Heart left ventricle (tissue), 13 donors: ENCODE results near the gene COL23A1.

Source experiments
- POLR2A ChIP-seq, 2 donors: fragments of 450-650 bp; IDR thresholded peaks; one replicate each; pipeline ENCODE4 v1.6.1; 2017; ENCODE audit warnings: antibody characterized with exemption in 2 of 2, mild to moderate bottlenecking in 2 of 2, moderate library complexity in 2 of 2
- TF ChIP-seq, protein P1 (sequence below), 12 donors: fragments of 200-600 bp; sonication (generic) in 4 of 12; IDR thresholded peaks; one replicate each; pipeline versions ENCODE4 v1.5.0 to v1.8.0; 2018 to 2022; ENCODE audit warnings: antibody characterized with exemption in 12 of 12, mild to moderate bottlenecking in 5 of 12
- donor health status: ischemic (EF 13 %, LVEDD 7.1; RV severe dilation, severe dysfunction).
- donor health status: DM: no; HTN: yes; CAD: no.
- donor health status: DM: no; HTN: no; CAD: no.
- donor health status: ischemic (EF 25% LVEDD 6.9; RV normal size, moderate dysfunction).
- donor health status: ischemic (EF 25% LVEDD 5.7; RV mildly dilated, moderate dysfunction).
- donor health status: ischemic (EF 35%, LVEDD 5.7; RV mildly dilated, moderate dysfunction).
- donor health status: nonischemic (EF 11% LVEDD 7.7; RV severe dilation, severe dysfunction).
- donor health status: DM: yes; HTN: yes; CAD: no.
- donor health status: PGD.
- donor health status: ischemic (EF 29% LVEDD 5.4; RV normal size, mild dysfunction).
- donor health status: nonischemic (EF 23%, LVEDD 6.1; RV moderate dilation, normal function).

- no peak for TF ChIP-seq POLR2A (IDR thresholded peaks at IDR 0.05)
- TF ChIP-seq, protein P1, sequence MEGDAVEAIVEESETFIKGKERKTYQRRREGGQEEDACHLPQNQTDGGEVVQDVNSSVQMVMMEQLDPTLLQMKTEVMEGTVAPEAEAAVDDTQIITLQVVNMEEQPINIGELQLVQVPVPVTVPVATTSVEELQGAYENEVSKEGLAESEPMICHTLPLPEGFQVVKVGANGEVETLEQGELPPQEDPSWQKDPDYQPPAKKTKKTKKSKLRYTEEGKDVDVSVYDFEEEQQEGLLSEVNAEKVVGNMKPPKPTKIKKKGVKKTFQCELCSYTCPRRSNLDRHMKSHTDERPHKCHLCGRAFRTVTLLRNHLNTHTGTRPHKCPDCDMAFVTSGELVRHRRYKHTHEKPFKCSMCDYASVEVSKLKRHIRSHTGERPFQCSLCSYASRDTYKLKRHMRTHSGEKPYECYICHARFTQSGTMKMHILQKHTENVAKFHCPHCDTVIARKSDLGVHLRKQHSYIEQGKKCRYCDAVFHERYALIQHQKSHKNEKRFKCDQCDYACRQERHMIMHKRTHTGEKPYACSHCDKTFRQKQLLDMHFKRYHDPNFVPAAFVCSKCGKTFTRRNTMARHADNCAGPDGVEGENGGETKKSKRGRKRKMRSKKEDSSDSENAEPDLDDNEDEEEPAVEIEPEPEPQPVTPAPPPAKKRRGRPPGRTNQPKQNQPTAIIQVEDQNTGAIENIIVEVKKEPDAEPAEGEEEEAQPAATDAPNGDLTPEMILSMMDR (IDR thresholded peaks at IDR 0.05): no peak
These were observed 363.0 kb downstream of the COL23A1 start for GRCh38 chr5:178227138-178227659.
